HepG2 (cell line): ENCODE measurements around the gene FEM1B. TPM values are rescaled to one million over a fixed set of nuclear protein-coding genes. Genes with fewer than 3 reads are reported as not detected.

Experiments
- ATAC-seq: fragments of 200-7000 bp; cut with Tn5 transposase; 3 replicates; pipeline ENCODE4 v1.9.1; 2020; ENCODE audit warnings: mild to moderate bottlenecking, moderate library complexity
- BruUV-seq: library from RNA; stranded (reverse); fragments of 400-500 nt; replicated peaks from 2 replicates; lab custom pipeline; 2021; lab: Mats Ljungman, UMichigan
- CTCF ChIA-PET: fragments of 300-600 bp; formaldehyde crosslinking; extraction: SDS; loops from one replicate; lab custom pipeline; 2021; ENCODE audit warnings: low total read pairs, inconsistent platforms, low intra/inter-chr PET ratio; lab: Yijun Ruan, JAX
- POLR2A ChIA-PET: fragments of 350-600 bp; sonication (Branson Sonifier 250); formaldehyde crosslinking; loops from one replicate; lab custom pipeline; 2020; ENCODE audit warnings: antibody characterized with exemption, inconsistent platforms; lab: Yijun Ruan, JAX
- DNase-seq: peaks from one replicate; pipeline ENCODE4 v3.0.0-alpha.2; 2015; ENCODE audit warnings: low spot score
- FAIRE-seq: peaks from 3 replicates; lab custom pipeline; 2011; peaks lifted over from hg19 to GRCh38; lab: Jason Lieb, UNC
- H2AFZ ChIP-seq: one replicate; pipeline ENCODE4 v1.6.1; 2011; ENCODE audit warnings: low read length, inconsistent platforms
- H3K27ac ChIP-seq: fragments of 300-600 bp; 3 replicates; pipeline ENCODE4 v1.8.0; 2011; ENCODE audit warnings: mixed run types, mild to moderate bottlenecking, mixed read lengths, low read length, inconsistent platforms; ENCODE audit not compliant: insufficient read depth; ENCODE audit errors: extremely low read length
- H3K27me3 ChIP-seq, 2 experiments: fragments of 200-600 bp in 1 of 2; 2 replicates in 1 of 2; 3 replicates in 1 of 2; pipeline versions ENCODE4 v1.6.0 to v1.8.0; 2011; ENCODE audit warnings: low read length in 2 of 2, mild to moderate bottlenecking in 2 of 2, moderate library complexity in 2 of 2, inconsistent platforms in 1 of 2; ENCODE audit not compliant: insufficient read depth in 2 of 2, control insufficient read depth in 1 of 2
- H3K36me3 ChIP-seq, 2 experiments: fragments of 200-600 bp in 1 of 2; replicated peaks in 1 of 2; 2 replicates in 1 of 2; 3 replicates in 1 of 2; pipeline versions ENCODE4 v1.5.1 to v1.8.0; 2011; ENCODE audit warnings: low read length in 2 of 2, inconsistent platforms in 1 of 2; ENCODE audit not compliant: insufficient read depth in 2 of 2, control insufficient read depth in 1 of 2
- H3K4me1 ChIP-seq: 2 replicates; pipeline ENCODE4 v1.5.1; 2012; ENCODE audit warnings: low read length, inconsistent platforms; ENCODE audit not compliant: insufficient read depth
- H3K4me2 ChIP-seq: 2 replicates; pipeline ENCODE4 v1.6.0; 2011; ENCODE audit warnings: low read depth, low read length, inconsistent platforms
- H3K4me3 ChIP-seq, 3 experiments: fragments of 200-600 bp in 1 of 3; sonication (generic), shearing (Covaris generic) in 1 of 3; replicated peaks in 1 of 3; 2 replicates each; pipeline ENCODE4 v1.5.1; 2011 to 2016; ENCODE audit warnings: low read length in 3 of 3, inconsistent platforms in 2 of 3, low read depth in 2 of 3, mild to moderate bottlenecking in 2 of 3, control low read depth in 1 of 3, mixed read lengths in 1 of 3; ENCODE audit not compliant: insufficient read depth in 1 of 3
- H3K79me2 ChIP-seq: one replicate; pipeline ENCODE4 v1.6.1; 2011; ENCODE audit warnings: low read length, inconsistent platforms; ENCODE audit not compliant: insufficient read depth
- H3K9ac ChIP-seq: 2 replicates; pipeline ENCODE4 v1.6.0; 2011; ENCODE audit warnings: mild to moderate bottlenecking, low read depth, low read length, inconsistent platforms; ENCODE audit not compliant: insufficient read depth
- H3K9me3 ChIP-seq: 2 replicates; pipeline ENCODE4 v1.5.1; 2012; ENCODE audit warnings: mild to moderate bottlenecking, low read length
- H4K20me1 ChIP-seq: 2 replicates; pipeline ENCODE4 v1.6.0; 2011; ENCODE audit warnings: inconsistent platforms, mild to moderate bottlenecking, low read length, moderate library complexity; ENCODE audit not compliant: insufficient read depth
- AHR ChIP-seq: IDR thresholded peaks from 2 replicates; pipeline ENCODE4 v1.6.1; 2018; ENCODE audit warnings: missing genetic modification reagents, missing compliant biosample characterization
- ARNT2 ChIP-seq: sonication (generic); formaldehyde crosslinking; IDR thresholded peaks from 2 replicates; pipeline ENCODE4 v1.8.0; 2022; ENCODE audit warnings: mild to moderate bottlenecking, low read depth, missing genetic modification reagents, moderate library complexity
- CHD2 ChIP-seq: IDR thresholded peaks from 2 replicates; pipeline ENCODE4 v1.6.1; 2011; ENCODE audit warnings: low read depth, low read length, improper control_type of control experiment
- KLF6 ChIP-seq: IDR thresholded peaks from 2 replicates; pipeline ENCODE4 v1.8.0; 2016; ENCODE audit warnings: missing biosample characterization, missing genetic modification reagents
- MATR3 ChIP-seq: sonication (generic); formaldehyde crosslinking; IDR thresholded peaks from 2 replicates; pipeline ENCODE4 v1.4.0; 2020; ENCODE audit warnings: missing genetic modification reagents
- MED13 ChIP-seq: sonication (generic); formaldehyde crosslinking; IDR thresholded peaks from 2 replicates; pipeline ENCODE4 v1.5.0; 2020; ENCODE audit warnings: missing genetic modification reagents
- MIER3 ChIP-seq: IDR thresholded peaks from 2 replicates; pipeline ENCODE4 v1.6.1; 2016; ENCODE audit warnings: missing compliant biosample characterization, borderline replicate concordance
- NFIB ChIP-seq: sonication (generic); formaldehyde crosslinking; IDR thresholded peaks from 2 replicates; pipeline ENCODE4 v1.9.0; 2021; ENCODE audit warnings: missing genetic modification reagents, mild to moderate bottlenecking, borderline replicate concordance
- SP1 ChIP-seq, 2 experiments: fragments of 450-650 bp in 1 of 2; sonication (generic) in 1 of 2; formaldehyde crosslinking in 1 of 2; IDR thresholded peaks; 2 replicates each; pipeline versions ENCODE4 v1.4.0 to v1.6.1; 2016 to 2020; ENCODE audit warnings: missing genetic modification reagents in 1 of 2
- THAP11 ChIP-seq: IDR thresholded peaks from 2 replicates; pipeline ENCODE4 v1.6.1; 2016; ENCODE audit warnings: missing biosample characterization, missing genetic modification reagents
- WIZ ChIP-seq: sonication (generic); formaldehyde crosslinking; IDR thresholded peaks from 2 replicates; pipeline ENCODE4 v1.5.1; 2020; ENCODE audit warnings: mild to moderate bottlenecking, missing genetic modification reagents
- ZNF670 ChIP-seq: sonication (generic); formaldehyde crosslinking; IDR thresholded peaks from 2 replicates; pipeline ENCODE4 v1.8.0; 2022; ENCODE audit warnings: mild to moderate bottlenecking, missing genetic modification reagents, borderline replicate concordance
- ZNF746 ChIP-seq: sonication (generic); formaldehyde crosslinking; IDR thresholded peaks from 2 replicates; pipeline ENCODE4 v1.8.0; 2022; ENCODE audit warnings: mild to moderate bottlenecking, missing genetic modification reagents
- ZNF800 ChIP-seq: sonication (generic); formaldehyde crosslinking; IDR thresholded peaks from 2 replicates; pipeline ENCODE4 v1.4.0; 2020; ENCODE audit warnings: missing genetic modification reagents
- WGBS: methylation state at CpG from one replicate; pipeline ENCODE4 v1.1.6; 2017; ENCODE audit warnings: low lambda C conversion rate; 5-methylcytosine and 5-hydroxymethylcytosine counted together
- in situ Hi-C: cut with HindIII; loops from 2 replicates; pipeline ENCODE4 v1.10.0; 2017; ENCODE audit warnings: low pct_unique_long_range_greater_than_20kb; ENCODE audit not compliant: extremely low pct_ligation_motif_present
- intact Hi-C: fragments of 100-400 bp; cut with micrococcal nuclease; formaldehyde crosslinking; loops from one replicate; pipeline ENCODE4 v1.10.0; 2022; ENCODE audit not compliant: unreplicated experiment
- polyA plus RNA-seq, 8 experiments: library from polyadenylated mRNA; depleted of rRNA in 3 of 8; stranded (reverse) in 7 of 8; unstranded in 1 of 8; fragments of >200 nt; fragmentation: Illumina TruSeq in 4 of 8; extraction: Trizol in 4 of 8; gene quantifications; 2 replicates each; pipeline versions ENCODE4 v1.2.1 to v1.2.3, GENCODE V29; 2011 to 2016; ENCODE audit warnings: low read depth in 4 of 8, missing spikeins in 1 of 8, mixed read lengths in 1 of 8; ENCODE audit not compliant: insufficient read depth in 1 of 8
- total RNA-seq, 5 experiments: library from RNA; depleted of rRNA; stranded (reverse); fragments of >200 nt; fragmentation: Illumina TruSeq; extraction: Trizol; gene quantifications; 2 replicates each; pipeline ENCODE4 v1.2.3, GENCODE V29; 2016; ENCODE audit warnings: low read depth in 1 of 5
- TF ChIP-seq, protein P1 (sequence below): sonication (generic); formaldehyde crosslinking; IDR thresholded peaks from 2 replicates; pipeline ENCODE4 v1.5.1; 2020; ENCODE audit warnings: mild to moderate bottlenecking, missing genetic modification reagents, borderline replicate concordance
- TF ChIP-seq, protein P2 (sequence below): sonication (generic); formaldehyde crosslinking; IDR thresholded peaks from 2 replicates; pipeline ENCODE4 v1.5.0; 2020; ENCODE audit warnings: missing genetic modification reagents

The FEM1B gene
- total and polyA plus RNA-seq, 2 of the 13 experiments (the other 11 are each of a cell fraction or from before 2014, with no cell fraction given) = 38.1 to 40.0 TPM

DNA sequence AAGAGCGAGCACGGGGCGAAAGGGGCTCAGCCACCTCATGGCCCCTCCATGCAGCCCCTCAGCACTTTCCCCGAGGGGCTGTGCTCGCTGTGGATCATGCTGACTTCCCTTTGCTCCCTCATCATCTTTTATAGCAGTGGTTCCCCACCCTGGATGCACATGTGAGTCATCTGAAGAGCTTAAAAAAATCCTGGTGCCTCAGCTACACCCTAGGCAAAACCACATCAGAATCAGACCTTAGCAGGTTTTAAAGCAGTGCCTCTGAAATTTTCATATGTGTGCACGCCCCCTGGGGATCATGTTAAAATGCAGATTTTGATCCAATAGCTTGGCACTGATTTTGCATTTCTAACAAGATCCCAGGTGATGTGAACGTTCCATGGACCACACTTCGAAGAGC lies 50.9 kb downstream of the FEM1B start:
- H2AFZ ChIP-seq = no peak overlapping the region
- intact Hi-C loops = no loop called here
- peaks cover 5% of the 10 kb centered on the region; the same call in 1 of the 2 replicates for H4K20me1 ChIP-seq
- H3K9ac ChIP-seq = no peak overlapping the region
- POLR2A ChIA-PET = interaction anchor here (0.6 kb wide), 1 partner anchor 78 kb away, joined by 3 read pairs; no protein-coding TSS in a partner anchor
- no peak for TF ChIP-seq CHD2
- TF ChIP-seq SP1 (IDR thresholded peaks at IDR 0.05) = no peak
- no peak for TF ChIP-seq SP1 (CRISPR knock-in tag; IDR thresholded peaks at IDR 0.05)
- TF ChIP-seq ARNT2 (CRISPR knock-in tag) = no peak
- TF ChIP-seq, protein P1, sequence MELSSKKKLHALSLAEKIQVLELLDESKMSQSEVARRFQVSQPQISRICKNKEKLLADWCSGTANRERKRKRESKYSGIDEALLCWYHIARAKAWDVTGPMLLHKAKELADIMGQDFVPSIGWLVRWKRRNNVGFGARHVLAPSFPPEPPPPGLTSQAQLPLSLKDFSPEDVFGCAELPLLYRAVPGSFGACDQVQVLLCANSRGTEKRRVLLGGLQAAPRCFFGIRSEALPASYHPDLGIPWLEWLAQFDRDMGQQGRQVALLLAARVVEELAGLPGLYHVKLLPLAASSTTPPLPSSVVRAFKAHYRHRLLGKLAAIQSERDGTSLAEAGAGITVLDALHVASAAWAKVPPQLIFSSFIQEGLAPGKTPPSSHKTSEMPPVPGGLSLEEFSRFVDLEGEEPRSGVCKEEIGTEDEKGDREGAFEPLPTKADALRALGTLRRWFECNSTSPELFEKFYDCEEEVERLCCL (CRISPR knock-in tag) = no peak
- TF ChIP-seq ZNF670 (CRISPR knock-in tag) = no peak
- no peaks in the 10 kb centered on the region for H3K9me3 ChIP-seq
- BruUV-seq = no TSS peak
- H3K27me3 ChIP-seq = peaks cover 9 to 84% of the 10 kb centered on the region in 2 experiments; a peak in 4 of 5 replicates
- in situ Hi-C loops = no loop called here
- CTCF ChIA-PET = no interaction called here
- no peak for DNase-seq
- H3K79me2 ChIP-seq = no peaks in the 10 kb centered on the region
- FAIRE-seq = no peak
- no peak overlapping the region for H3K4me2 ChIP-seq
- H3K36me3 ChIP-seq = no peaks in the 10 kb centered on the region
- H3K4me1 ChIP-seq = no peaks in the 10 kb centered on the region
- no peak overlapping the region for H3K27ac ChIP-seq
- ATAC-seq = no peak
- WGBS = 12% methylated on average over 5 of the region's 8 CpGs
- H3K4me3 ChIP-seq = no peak overlapping the region

- Histone ChIP-seq H3K9ac (no peak overlapping the region), H3K27me3 (peaks cover 9 to 82% of the 10 kb centered on the region in 2 experiments; a peak in 4 of 5 replicates), H3K79me2 (no peaks in the 10 kb centered on the region), H3K27ac (no peak overlapping the region), H4K20me1 (peaks cover 5% of the 10 kb centered on the region; the same call in 1 of the 2 replicates), H3K4me3 (no peak overlapping the region), H2AFZ (no peak overlapping the region), H3K4me1 (no peaks in the 10 kb centered on the region), H3K9me3 (no peaks in the 10 kb centered on the region), H3K4me2 (no peak overlapping the region), H3K36me3 (no peaks in the 10 kb centered on the region)
- no TSS peak for BruUV-seq
- ATAC-seq (no peak), FAIRE-seq (no peak), DNase-seq (no peak)
- in situ Hi-C loops (no loop called here), intact Hi-C loops (no loop called here)
- WGBS = 35% methylated on average over 3 of the region's 3 CpGs
- POLR2A ChIA-PET = interaction anchor here (0.6 kb wide), 1 partner anchor 78 kb away, joined by 3 read pairs; no protein-coding TSS in a partner anchor
- CTCF ChIA-PET = no interaction called here
- no peak for TF ChIP-seq WIZ (CRISPR knock-in tag)
- no peak for TF ChIP-seq MIER3 (CRISPR knock-in tag)
- TF ChIP-seq KLF6 (CRISPR knock-in tag) = no peak
- no peak for TF ChIP-seq NFIB (CRISPR knock-in tag)
- no peak for TF ChIP-seq ZNF746 (CRISPR knock-in tag)
- TF ChIP-seq, protein P2, sequence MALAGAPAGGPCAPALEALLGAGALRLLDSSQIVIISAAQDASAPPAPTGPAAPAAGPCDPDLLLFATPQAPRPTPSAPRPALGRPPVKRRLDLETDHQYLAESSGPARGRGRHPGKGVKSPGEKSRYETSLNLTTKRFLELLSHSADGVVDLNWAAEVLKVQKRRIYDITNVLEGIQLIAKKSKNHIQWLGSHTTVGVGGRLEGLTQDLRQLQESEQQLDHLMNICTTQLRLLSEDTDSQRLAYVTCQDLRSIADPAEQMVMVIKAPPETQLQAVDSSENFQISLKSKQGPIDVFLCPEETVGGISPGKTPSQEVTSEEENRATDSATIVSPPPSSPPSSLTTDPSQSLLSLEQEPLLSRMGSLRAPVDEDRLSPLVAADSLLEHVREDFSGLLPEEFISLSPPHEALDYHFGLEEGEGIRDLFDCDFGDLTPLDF = no peak
- no peak for TF ChIP-seq THAP11 (CRISPR knock-in tag)
- no peak for TF ChIP-seq MED13 (CRISPR knock-in tag)
- no peak for TF ChIP-seq ZNF800 (CRISPR knock-in tag)
- no peak for TF ChIP-seq MATR3 (CRISPR knock-in tag)
- no peak for TF ChIP-seq AHR (CRISPR knock-in tag)
These were observed 51.4 kb downstream of the FEM1B start for GRCh38 chr15:68328964-68329363.
